ENCODE measurements around the gene KRT84.

GRCh38 chr12:52413202-52413601 lies 27.8 kb upstream of the KRT84 start:
- no peak for TF ChIP-seq CTCF (IDR thresholded peaks at IDR 0.05)
- no peak for TF ChIP-seq POLR2A (IDR thresholded peaks at IDR 0.05)
